ENCODE results near the gene IL17RD.

The IL17RD gene

DNA sequence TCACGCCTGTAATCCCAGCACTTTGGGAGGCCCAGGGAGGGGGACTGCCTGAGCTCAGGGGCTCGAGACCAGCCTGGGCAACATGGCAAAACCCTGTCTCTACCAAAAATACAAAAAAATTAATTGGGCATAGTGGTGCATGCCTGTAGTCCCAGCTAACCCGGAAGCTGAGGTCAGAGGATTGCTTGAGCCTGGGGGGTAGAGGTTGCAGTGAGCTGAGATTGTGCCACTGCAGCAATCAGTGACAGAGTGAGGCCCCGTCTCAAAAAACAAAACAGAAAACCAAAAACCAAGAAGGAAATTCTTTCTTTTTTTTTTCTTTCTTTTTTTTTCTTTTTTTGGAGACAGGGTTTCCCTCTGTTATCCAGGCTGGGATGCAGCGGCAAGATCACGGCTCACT lies 101.2 kb downstream of the IL17RD start:
- no peak for DNase-seq

DNA sequence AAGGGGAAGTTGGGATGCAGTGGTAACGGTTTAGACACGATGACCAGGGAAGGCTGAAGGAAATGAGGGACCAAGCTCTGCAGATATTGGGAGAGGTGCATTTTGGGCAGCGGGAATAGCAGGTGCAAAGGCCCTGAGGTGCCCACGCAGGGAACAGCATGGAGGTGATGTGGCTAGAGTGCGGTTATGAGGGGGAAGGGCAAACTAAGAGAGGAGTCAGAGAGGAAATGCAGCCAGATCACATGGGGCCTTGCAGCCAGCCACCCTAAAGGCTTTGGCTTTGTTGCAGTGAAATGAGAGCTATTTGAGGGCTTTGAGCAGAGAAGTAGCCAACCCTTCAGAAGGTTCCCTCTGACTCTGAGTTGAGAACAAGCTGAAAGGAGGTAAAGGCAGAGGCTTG lies 102.1 kb downstream of the IL17RD start:
- DNase-seq, result no peak

DNA sequence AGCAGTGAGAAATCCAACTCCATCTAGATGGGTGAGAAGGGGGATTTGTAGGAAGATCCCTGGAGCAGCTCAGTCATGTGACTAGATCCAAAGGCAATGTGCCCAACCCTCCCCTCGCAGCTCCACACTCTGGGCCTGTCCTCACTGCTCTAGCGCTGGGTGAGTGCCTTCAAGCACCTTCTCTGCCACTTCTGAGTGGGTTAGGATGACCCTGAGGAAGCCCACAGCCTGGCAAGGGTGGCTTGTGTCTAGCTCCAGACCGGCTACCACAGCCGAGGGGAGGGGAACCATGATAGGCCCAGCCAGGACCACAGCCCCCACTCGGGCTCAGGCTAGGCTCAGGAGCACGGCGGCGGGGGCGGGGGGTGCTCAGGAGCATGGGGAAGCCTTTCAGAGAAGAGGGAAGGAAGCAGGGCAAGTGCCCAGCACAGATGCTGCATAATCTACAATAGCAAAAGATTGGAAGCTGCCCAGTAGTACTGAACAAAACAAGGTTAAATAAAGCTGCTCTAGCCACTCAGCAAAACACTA lies 103.0 kb downstream of the IL17RD start:
- no peak for DNase-seq

- DNase-seq, result no peak
These were observed 103.6 kb downstream of the IL17RD start for GRCh38 chr3:57061556-57061955.

- DNase-seq, result peak; percentile 41
These were observed 104.9 kb downstream of the IL17RD start, which contains the start of gene SPATA12 for GRCh38 chr3:57060089-57060821. Gene SPATA12 (plus strand): TSS chr3:57060664. CDS start chr3:57073695, 13,031 bp downstream.

DNA sequence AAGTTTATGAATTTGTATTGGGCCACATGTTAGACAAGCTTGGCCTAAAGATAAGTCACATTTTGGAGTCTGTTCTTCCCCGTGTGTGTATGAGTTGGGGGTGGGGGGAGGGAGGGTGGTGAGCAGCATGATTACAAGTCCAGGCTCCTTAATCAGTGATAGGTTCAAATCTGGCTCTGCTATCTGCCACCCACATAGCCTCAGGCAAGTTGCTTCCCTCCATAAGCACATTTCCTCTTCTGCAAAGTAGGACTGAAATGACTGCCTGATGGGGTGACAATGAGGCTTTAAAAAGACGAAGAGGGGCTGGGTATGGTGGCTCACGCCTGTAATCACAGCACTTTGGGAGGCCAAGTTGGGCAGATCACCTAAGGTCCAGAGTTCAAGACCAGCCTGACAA lies 105.7 kb downstream of the IL17RD start:
- no peak for DNase-seq

GRCh38 chr3:57057351-57057750 lies 107.8 kb downstream of the IL17RD start:
- no peak for DNase-seq

DNA sequence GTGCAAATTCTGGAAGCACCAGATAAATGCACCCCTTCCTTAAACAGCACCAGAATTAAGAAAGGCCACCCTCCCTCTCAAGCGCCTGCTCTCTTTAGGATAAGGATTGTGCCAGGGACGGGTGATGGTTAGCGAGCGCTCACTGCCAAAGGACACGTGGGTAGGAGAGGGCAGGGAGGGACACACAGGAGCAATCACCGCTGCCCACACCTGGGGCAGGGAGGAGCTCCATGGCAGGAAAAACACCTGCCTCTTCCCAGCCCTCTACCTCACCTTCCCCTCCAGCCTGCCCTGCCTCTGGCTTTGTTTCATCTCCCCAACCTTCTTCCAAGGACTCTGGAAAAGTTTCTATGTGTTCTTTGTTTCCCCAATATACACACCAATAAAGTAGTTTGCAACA lies 112.0 kb downstream of the IL17RD start:
- DNase-seq, result no peak

- DNase-seq, result no peak
These were observed 112.5 kb downstream of the IL17RD start for GRCh38 chr3:57052662-57053061.

- no peak for DNase-seq
These were observed 116.4 kb downstream of the IL17RD start for GRCh38 chr3:57048728-57049127.

DNA sequence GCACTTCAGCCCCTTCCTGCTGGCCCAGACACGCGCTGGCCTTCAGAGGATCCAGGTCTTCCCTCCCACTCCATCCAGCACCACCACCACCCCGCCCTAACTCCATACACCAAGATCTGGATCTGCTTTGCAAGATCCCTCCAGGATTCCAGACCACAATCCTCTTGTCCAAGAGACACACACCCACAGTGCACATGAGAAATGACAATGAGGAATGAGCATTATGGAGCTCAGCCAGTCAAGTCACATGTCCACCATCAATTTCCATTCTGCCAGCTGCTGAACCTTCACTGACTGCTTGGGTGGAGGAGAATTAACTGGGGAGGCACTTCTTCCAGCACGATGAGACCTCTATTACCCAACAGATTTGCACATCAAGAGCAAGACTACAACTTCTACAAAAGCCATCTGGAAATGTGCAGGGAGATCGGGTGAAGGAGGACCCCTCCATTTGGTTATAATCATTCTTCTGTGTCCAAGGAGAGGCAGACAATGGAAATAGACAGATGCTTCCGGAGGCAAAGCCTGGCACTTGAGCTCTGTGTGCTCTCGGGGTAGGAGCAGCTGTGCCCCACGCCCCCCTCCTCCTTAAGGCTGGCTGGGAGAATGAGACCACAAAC lies 117.0 kb downstream of the IL17RD start:
- DNase-seq, result peak; percentile 25

DNA sequence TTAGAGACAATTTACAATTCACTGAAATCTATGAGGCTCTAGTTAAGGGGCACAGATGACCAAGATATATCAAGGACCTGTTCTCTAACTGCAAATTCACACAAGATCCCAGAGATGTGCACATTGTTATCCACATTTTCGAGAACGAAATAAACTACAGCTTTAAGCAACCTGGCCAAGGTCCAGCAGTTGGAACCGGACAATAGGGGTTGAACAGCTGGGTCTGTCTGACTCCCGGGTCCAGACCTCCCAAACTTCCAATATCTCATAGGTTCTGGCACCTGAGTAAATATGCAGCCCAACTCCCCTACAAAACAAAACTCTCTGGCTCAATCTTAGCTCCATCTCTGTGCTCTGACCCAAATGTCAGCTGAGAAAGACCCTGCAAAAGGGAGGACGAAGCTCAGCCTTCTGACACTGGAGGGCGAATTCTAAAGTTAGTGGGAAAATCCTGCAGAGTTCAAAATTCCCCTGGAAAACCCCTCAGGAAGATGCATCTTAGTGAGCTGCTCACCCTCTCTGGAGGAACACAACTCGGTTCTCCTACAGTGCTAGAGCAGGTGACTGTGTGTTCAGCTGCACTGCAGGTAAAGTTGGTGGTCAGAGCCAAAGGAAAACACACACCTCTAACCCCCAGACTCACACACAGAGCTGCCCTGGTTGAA lies 118.9 kb downstream of the IL17RD start:
- no peak for DNase-seq

DNA sequence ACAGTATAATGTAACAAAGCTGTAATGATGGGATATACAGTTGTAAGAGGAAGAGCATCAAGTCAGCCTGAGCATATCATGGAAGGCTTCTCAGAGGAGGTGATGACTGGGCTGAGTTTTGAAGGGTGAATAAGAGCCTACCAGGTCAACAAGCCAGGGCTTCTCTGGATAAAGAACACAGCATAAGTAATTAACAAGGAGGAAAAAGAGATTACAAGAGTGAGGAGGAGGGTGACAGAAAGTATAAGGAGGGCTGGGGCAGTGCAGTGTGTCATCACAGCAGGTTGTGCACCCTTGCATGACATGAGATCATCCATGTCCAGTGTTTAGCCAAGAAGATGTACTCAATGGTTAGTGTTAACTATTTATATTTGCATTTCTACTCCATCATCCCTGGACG lies 121.6 kb downstream of the IL17RD start:
- no peak for DNase-seq

DNA sequence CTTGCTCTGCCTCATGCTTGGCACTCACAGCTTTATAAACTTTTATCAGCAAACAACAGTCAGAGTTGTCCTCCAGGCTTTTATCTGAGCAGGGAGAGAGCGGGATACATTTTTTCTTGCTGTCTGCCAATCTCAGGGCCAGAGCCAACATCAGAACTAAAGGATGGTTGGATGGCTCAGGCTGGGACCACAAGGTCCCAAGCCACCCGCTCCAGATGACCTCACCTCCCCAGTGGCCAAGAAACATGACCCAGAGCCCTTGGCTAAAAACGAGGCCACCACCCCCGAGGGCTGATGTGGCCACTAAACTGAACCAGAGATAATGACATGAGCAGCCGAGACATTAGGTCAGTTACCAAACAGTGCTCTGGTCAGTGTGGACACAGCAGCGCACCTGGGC lies 123.5 kb downstream of the IL17RD start:
- DNase-seq, result no peak
